GM21717 (cell line): ENCODE results near the gene CEP126.
"Not testable (repeated sequence)": the region's sequence is repeated elsewhere in the genome, so short reads cannot be mapped to it uniquely, and the experiment has no call there.

ENCODE experiments used
- ATAC-seq: cut with Tn5 transposase; IDR thresholded peaks from one replicate; pipeline ENCODE4 v1.9.1; 2021; ENCODE audit warnings: mild to moderate bottlenecking, moderate library complexity; ENCODE audit not compliant: unreplicated experiment

Gene CEP126

GRCh38 chr11:101931692-101932091 lies 16.9 kb downstream of the CEP126 start:
- ATAC-seq = no peak

GRCh38 chr11:101940901-101941520 lies 26.2 kb downstream of the CEP126 start:
- no peak for ATAC-seq

DNA sequence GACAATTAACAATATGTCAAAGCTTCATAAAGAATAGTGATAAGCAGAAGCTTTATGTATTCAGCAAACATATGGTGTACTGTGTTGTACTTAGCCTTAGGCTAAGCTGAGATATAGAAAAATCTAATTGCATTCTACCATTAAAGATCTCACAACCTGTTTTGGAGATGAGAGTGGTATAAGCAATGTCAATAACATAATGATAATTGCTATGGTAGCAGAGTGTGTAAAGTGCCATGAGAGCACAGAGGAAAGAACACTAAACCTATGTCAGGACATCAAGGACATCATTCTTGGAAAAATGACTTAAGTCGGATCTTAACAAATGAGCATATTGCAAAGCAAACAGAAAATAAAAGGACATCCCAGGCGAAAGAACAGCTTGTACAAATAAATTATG lies 30.1 kb downstream of the CEP126 start:
- no peak for ATAC-seq

GRCh38 chr11:101945448-101945847 lies 30.6 kb downstream of the CEP126 start:
- no peak for ATAC-seq

DNA sequence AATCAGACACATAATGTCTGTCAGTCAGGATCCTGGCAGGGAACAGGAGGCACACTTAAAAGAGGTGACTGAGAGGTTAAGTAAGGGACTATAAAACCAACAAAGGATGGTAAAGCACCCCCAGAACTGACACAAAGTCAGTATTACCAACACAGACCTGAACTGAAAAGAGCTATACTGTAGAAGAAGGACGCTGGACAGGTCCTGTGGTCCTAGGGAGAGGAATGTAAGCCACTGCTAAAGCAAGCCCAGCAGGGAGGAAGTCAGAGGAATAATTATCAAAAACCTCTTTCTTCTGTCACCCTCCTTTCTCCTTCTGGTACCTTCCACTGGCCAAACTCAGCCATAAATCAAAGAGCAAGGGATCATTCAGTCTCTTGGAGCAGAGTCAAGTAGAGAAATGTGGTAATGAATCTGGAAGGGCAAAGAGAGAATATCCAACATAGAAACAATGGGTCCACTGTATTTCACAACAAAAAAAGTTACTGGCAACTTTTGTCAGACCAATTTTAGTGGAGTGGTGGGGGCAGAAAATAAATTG lies 34.9 kb downstream of the CEP126 start:
- ATAC-seq = no peak

DNA sequence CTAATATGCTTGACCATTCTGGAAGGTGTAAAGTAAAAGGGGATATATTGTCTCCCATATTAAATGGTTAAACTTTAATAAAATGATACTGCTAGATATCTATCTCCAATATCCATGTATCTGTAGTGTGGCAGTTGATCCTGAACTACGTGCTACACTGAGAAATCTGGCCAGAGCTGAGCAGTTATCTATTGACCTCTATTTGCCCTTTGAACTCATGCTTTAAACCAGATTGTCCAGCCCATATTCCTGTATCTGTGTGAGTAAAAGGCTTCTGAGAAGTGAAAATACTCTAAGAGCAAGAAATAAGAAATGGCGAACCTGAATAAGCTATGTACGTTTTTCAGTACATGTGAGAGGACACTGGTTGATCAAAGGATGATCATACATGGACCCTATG lies 40.5 kb downstream of the CEP126 start:
- no peak for ATAC-seq

DNA sequence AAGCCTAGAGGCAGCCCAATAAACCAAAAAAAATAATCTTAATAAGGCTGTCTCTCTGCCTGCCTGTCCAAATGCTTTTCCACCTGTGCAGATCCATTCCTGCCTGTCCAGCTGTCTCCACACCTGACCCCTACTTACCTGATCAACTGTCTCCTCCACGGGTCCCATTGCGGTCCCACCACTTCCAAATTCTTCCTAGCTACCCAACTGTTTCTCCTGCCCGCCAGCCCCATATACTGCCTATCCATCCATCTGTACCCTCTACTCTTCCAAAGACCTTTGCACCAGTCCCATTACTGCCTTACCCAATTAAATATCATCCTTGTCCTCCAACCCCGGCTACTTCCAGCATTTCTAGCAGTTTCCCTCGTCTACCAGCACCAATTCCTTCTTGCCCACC lies 40.9 kb downstream of the CEP126 start:
- ATAC-seq = no peak

DNA sequence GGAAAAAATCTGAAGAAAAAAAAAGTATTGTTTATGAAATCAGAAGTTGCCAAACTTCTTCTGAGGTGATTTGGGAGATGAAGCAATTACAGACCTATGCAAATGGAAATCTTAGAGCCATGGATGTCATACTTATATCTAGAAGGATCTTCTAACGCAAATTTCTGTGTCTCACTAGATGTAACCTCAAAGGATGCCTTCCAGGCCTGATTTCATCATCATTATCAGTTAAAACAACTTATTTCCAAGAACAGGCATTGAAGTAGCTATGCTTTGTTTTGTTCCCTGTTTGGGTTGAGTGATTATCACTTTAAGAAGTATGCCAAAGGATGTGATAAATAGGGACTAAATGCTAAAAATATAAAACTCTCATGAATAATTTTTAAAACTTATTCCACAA lies 45.4 kb downstream of the CEP126 start:
- no peak for ATAC-seq

DNA sequence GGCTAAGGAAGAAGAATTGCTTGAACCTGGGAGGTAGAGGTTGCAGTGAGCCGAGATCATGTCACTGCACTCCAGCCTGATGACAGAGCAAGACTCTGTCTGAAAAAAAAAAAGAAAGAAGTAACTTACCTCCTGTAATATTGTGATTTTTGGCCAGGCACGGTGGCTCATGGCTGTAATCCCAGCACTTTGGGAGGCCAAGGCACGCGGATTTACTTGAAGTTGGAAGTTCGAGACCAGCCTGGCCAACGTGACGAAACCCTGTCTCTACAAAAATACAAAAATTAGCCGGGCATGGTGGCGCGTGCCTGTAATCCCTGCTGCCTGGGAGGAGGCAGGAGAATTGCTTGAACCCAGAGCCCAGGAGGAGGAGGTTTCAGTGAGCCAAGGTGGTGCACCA lies 49.4 kb downstream of the CEP126 start:
- not testable (repeated sequence) for ATAC-seq

- ATAC-seq = no peak
Observed at GRCh38 chr11:101974255-101974654, 59.4 kb downstream of the CEP126 start.

DNA sequence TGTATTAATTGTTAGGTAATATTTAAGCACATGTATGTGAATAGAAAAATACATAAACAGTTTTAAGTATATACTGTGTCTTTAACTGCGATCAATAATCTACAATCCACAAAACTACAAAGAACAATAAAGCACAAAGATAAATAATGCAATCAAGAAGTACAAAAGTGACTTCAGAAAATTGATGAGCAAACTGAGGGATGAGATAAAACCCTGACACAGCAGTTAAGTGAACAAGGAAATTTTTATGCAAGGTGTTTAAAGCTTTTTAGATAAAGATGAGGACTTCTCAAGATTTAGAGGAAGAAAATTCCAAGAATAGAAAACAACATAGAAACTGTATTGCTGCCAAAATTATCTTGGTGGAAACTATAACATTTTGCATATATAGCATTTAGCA lies 60.0 kb downstream of the CEP126 start:
- no peak for ATAC-seq

GRCh38 chr11:101975734-101976133 lies 60.9 kb downstream of the CEP126 start:
- no peak for ATAC-seq

- ATAC-seq = no peak
Observed at GRCh38 chr11:101987370-101987769, 72.6 kb downstream of the CEP126 start.

GRCh38 chr11:101993172-101993571 lies 78.4 kb downstream of the CEP126 start:
- no peak for ATAC-seq

- not testable (repeated sequence) for ATAC-seq
Observed at GRCh38 chr11:101994052-101994469, 79.3 kb downstream of the CEP126 start.

DNA sequence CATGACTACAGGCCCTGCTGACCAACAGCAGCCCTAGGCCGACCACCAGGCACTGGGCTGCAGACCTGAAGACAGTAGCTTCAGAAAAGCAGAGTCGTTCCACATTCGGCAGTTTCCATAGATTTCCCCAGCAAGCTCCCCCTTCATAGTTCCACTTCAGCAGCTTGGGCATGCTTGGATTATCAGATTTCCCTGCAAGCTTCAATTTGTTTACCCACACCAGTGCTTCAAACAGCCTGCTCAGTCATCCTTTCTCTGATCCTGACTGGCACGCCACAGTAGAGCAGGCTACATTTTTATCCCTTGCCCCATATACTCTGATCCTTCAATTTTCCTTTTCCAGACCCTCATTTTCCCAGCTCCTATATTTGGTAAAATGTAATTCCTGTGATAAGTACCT lies 81.3 kb downstream of the CEP126 start:
- no peak for ATAC-seq

DNA sequence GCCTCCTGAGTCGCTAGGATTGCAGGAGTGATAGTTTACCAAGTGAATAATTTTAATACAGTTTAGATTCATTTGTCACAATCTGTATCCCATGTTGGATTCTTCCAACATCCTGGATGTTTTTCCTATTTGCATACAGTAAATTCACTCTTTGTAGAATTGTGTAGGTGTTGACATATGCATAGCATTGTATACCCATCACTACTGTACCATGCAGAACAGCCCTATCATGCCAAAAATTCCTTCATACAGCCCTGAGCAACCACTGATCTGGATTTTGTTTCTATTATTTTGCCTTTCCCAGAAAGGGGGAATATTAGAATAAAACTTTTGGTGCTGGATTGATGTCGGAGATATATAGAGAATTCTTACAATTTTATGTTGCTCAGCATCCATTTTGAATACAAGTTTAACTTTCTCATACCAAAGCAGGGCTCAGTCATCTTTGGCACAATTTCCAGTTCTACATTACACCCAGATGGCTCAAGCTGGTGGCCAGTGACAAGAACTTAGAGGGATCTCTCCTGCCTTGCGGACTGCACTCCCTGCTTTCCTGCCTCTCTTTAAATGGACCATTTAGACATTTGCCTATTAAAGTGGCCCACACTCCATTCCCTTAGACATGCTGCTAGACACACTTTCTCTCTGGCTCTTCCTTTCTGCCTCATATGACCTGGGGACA lies 87.0 kb downstream of the CEP126 start:
- ATAC-seq = no peak

DNA sequence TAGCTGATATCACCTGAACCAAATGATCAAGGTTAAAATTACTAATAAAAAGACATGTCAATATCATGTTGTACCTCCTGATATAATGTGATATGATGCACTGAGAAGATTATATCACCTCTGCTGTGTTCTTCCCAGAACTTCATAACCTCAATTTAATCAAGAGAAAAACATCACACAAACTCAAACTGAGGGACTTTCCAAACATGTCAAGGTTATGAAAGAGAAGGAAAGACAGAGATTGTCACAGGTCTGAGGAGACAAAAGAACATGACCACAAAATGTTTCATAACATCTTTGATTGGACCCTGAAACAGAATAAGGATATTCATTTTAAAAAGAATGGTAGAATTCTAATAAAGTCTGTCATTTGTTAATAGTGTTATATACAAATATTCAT lies 89.4 kb downstream of the CEP126 start:
- no peak for ATAC-seq

GRCh38 chr11:102005306-102005705 lies 90.5 kb downstream of the CEP126 start:
- no peak for ATAC-seq

DNA sequence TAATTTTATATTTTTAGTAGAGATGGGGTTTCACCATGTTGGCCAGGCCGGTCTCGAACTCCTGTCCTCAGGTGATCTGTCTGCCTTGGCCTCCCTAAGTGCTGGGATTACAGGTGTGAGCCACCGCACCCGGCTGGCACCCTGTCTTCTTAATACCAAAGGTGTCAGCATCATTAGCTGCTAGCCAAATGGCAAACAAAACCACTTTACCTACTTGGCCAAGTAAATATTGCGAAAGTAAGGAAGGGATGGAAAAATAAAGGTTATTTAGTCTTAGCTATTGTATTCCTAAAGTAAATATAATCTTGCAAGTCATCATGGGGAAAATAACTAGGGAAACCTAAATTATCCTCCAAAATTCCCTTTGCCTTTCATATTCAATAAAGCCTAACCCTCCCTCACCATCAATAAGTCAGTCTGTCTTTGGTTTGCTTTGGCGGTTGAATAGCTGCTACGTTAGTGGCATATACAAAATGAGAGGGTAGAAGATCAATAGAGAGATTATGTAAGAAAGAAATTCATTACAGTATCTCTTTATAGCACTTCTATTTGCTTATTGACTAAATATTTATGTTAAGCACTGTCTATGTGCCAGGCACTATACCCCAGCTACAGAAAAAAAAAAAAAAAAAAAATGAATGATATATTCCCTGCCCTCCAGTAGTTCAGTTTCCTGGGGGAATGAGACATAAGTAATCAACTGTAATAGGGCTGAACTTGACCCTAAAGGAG lies 92.2 kb downstream of the CEP126 start:
- ATAC-seq = no peak

- peak; percentile 74 for ATAC-seq
Observed at GRCh38 chr11:102007567-102008437, 93.0 kb downstream of the CEP126 start.
